Measurements from ENCODE around the gene PIK3CD. TPM values are rescaled to one million over a fixed set of nuclear protein-coding genes. Genes with fewer than 3 reads are reported as not detected.
A peak's percentile ranks its signal among the peaks of the same experiment; 100 is the strongest.

PIK3CD gene
- total and polyA plus RNA-seq, 2 of the 8 experiments (the other 6 are each of a cell fraction or from before 2014, with no cell fraction given) = 20.6 to 24.1 TPM

DNA sequence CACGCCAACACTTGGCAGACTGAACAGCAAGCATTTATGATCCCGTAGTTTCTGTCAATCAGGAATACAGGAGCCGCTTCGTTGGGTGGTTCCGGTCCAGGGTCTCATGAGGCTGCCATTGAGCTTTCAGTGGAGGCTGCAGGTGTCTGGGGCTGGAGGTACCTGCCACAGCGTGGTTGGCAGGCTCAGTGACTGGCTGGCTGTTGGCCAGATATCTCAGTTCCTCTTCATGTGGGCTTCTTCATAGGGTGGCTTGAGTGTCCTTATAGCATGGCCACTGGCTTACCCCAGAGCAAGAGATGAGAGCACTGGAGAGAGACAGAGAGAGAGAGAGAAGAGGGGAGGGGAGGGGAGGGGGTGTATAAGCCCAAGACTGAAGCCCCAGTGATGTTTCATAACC lies 29.3 kb downstream of the PIK3CD start:
- H3K36me3 ChIP-seq (ENCODE audit: control insufficient read depth in 2 of 4, insufficient read depth in 4 of 4, low read length in 3 of 4) = no peaks in the 10 kb centered on the region; a peak in 1 of 8 replicates
- no peaks in the 10 kb centered on the region for H3K9me3 ChIP-seq (ENCODE audit: insufficient read depth in 2 of 2, low read depth in 1 of 2, low read length in 1 of 2)
- POLR2A ChIA-PET (ENCODE audit: partially characterized antibody) = interaction anchor here (0.9 to 1.3 kb wide), 3 partner anchors 18 to 36 kb away, joined by 3 to 4 read pairs (median 3); no protein-coding TSS in a partner anchor
- H3K4ac ChIP-seq (replicated peaks; ENCODE audit: insufficient read length, low read depth, low read length) = no peak overlapping the region
- no peak overlapping the region for H2BK20ac ChIP-seq (ENCODE audit: low read length)
- H3K14ac ChIP-seq (ENCODE audit: insufficient read length) = no peak overlapping the region
- no peak overlapping the region for H2BK5ac ChIP-seq (ENCODE audit: low read depth, low read length)
- peak overlapping the region; percentile 64; the same call in 1 of the 2 replicates for H4K8ac ChIP-seq (ENCODE audit: extremely low read depth, insufficient read depth, low read length)
- H3K27me3 ChIP-seq (replicated peaks in 1 of 4; ENCODE audit: control insufficient read depth in 3 of 4, extremely low read depth in 1 of 4, insufficient read depth in 3 of 4, low read length in 3 of 4) = no peaks in the 10 kb centered on the region
- H2BK12ac ChIP-seq (ENCODE audit: low read depth, low read length) = no peak overlapping the region
- peaks cover 0 to 2% of the 10 kb centered on the region in 2 experiments for H4K20me1 ChIP-seq (replicated peaks in 1 of 2; ENCODE audit: control insufficient read depth in 1 of 2, insufficient read depth in 2 of 2, low read length in 2 of 2)
- no peak overlapping the region for H3K4me3 ChIP-seq (ENCODE audit: extremely low read depth in 1 of 4, insufficient read depth in 2 of 4, low read depth in 3 of 4, low read length in 4 of 4)
- CTCF ChIA-PET (ENCODE audit: partially characterized antibody) = interaction anchor here (0.6 to 2.7 kb wide), 11 partner anchors 9 to 538 kb away, joined by 3 to 13 read pairs (median 3); no protein-coding TSS in a partner anchor
- no peak overlapping the region for H3K56ac ChIP-seq (replicated peaks; ENCODE audit: insufficient read length, low read depth, low read length)
- H3K4me2 ChIP-seq (ENCODE audit: insufficient read depth in 1 of 2, low read depth in 2 of 2, low read length in 2 of 2) = no peak overlapping the region
- H3K79me2 ChIP-seq (ENCODE audit: control insufficient read depth in 1 of 2, insufficient read depth in 2 of 2, low read length in 2 of 2) = no peaks in the 10 kb centered on the region
- FAIRE-seq = no peak
- no peak overlapping the region for H3K23ac ChIP-seq (ENCODE audit: insufficient read length)
- peaks cover 0 to 2% (median 0%) of the 10 kb centered on the region in 4 experiments; a peak in 1 of 7 replicates for H3K4me1 ChIP-seq (replicated peaks in 1 of 4; ENCODE audit: control insufficient read depth in 3 of 4, insufficient read depth in 4 of 4, low read length in 3 of 4)
- no peak overlapping the region for H4K5ac ChIP-seq (ENCODE audit: insufficient read length, low read depth, low read length)
- no peaks in the 10 kb centered on the region for H3K23me2 ChIP-seq (ENCODE audit: low read depth, low read length)
- no peak overlapping the region for H2AFZ ChIP-seq (ENCODE audit: low read length)
- 91% methylated on average over 6 of the region's 6 CpGs; no CpG with 5 or more reads in 1 of the 2 experiments for WGBS, 2 experiments (ENCODE audit: extremely low coverage in 1 of 2, insufficient coverage in 1 of 2, insufficient read length in 1 of 2, insufficient replicate concordance in 2 of 2, low coverage in 1 of 2, low lambda C conversion rate in 2 of 2, missing lambda C conversion rate in 1 of 2)
- TF ChIP-seq TAF7 (optimal IDR thresholded peaks at IDR 0.05; ENCODE audit: borderline replicate concordance, low read depth, low read length) (no peak), SIN3A (conservative IDR thresholded peaks at IDR 0.05 in 1 of 2, IDR thresholded peaks at IDR 0.05 in 1 of 2; ENCODE audit: low read depth in 1 of 2, low read length in 2 of 2) (no peak)
- H3K79me1 ChIP-seq (ENCODE audit: low read depth, low read length) = no peaks in the 10 kb centered on the region
- H2AK5ac ChIP-seq (ENCODE audit: low read depth, low read length) = no peak overlapping the region
- no peak overlapping the region for H2BK15ac ChIP-seq (ENCODE audit: low read length)
- no peak for DNase-seq (ENCODE audit: low read depth in 1 of 2, low spot score in 2 of 2)
- no peak overlapping the region for H3K9ac ChIP-seq (replicated peaks in 1 of 4; ENCODE audit: extremely low read depth in 1 of 4, low read depth in 3 of 4, low read length in 3 of 4)
- H2BK120ac ChIP-seq (replicated peaks; ENCODE audit: low read depth, low read length) = no peak overlapping the region
- no peak overlapping the region for H3K18ac ChIP-seq (ENCODE audit: extremely low read depth, low read length)
- no peak overlapping the region for H3K27ac ChIP-seq (ENCODE audit: low read depth, low read length)
- no peak overlapping the region for H4K91ac ChIP-seq (replicated peaks; ENCODE audit: insufficient read length, low read length)

Measured in H1 (cell line).